Prostate gland (tissue), 2 donors: Measurements from ENCODE around the gene TSPAN18. TPM values are rescaled to one million over a fixed set of nuclear protein-coding genes. Genes with fewer than 3 reads are reported as not detected.
A peak's percentile ranks its signal among the peaks of the same experiment; 100 is the strongest.

Source experiments
- DNase-seq: peaks from one replicate; pipeline ENCODE4 v3.0.0-alpha.2; 2019; ENCODE audit warnings: low spot score
- H3K27ac ChIP-seq, 2 donors: fragments of 200-600 bp; sonication (generic); 2 replicates each; pipeline ENCODE4 v1.5.1; 2017 to 2019
- H3K27me3 ChIP-seq: fragments of 200-600 bp; sonication (generic); replicated peaks from 2 replicates; pipeline ENCODE4 v1.5.1; 2019; ENCODE audit not compliant: insufficient read depth
- H3K36me3 ChIP-seq, 2 donors: fragments of 200-600 bp; sonication (generic); 1 replicate in 1 of 2; 2 replicates in 1 of 2; pipeline versions ENCODE4 v1.5.1 to v1.8.1; 2017 to 2019
- H3K4me1 ChIP-seq: fragments of 200-600 bp; sonication (generic); replicated peaks from 2 replicates; pipeline ENCODE4 v1.5.1; 2019
- H3K4me3 ChIP-seq, 2 donors: fragments of 200-600 bp; sonication (generic); 2 replicates each; pipeline ENCODE4 v1.5.1; 2017 to 2019
- H3K9me3 ChIP-seq: fragments of 200-600 bp; sonication (generic); 2 replicates; pipeline ENCODE4 v1.5.1; 2017
- POLR2A ChIP-seq: fragments of 450-650 bp; IDR thresholded peaks from one replicate; pipeline ENCODE4 v1.6.1; 2016; ENCODE audit warnings: antibody characterized with exemption, mild to moderate bottlenecking
- POLR2AphosphoS5 ChIP-seq: sonication (generic); formaldehyde crosslinking; IDR thresholded peaks from one replicate; pipeline ENCODE4 v1.6.1; 2017; ENCODE audit warnings: antibody characterized with exemption
- WGBS: methylation state at CpG from one replicate; pipeline ENCODE4 v1.1.5; 2018; 5-methylcytosine and 5-hydroxymethylcytosine counted together
- intact Hi-C: fragments of 100-400 bp; cut with DNase I; formaldehyde crosslinking; loops from one replicate; pipeline ENCODE4 v1.14.2; 2022
- total RNA-seq, 2 donors: library from RNA; depleted of rRNA; stranded (reverse); fragments of >200 nt; gene quantifications; one replicate each; pipeline ENCODE4 v1.1.0, GENCODE V29; 2016
- TF ChIP-seq, protein P1 (sequence below), 4 experiments: fragments of 200-600 bp in 2 of 4; fragments of 450-650 bp in 2 of 4; sonication (generic) in 2 of 4; IDR thresholded peaks; 1 replicate in 3 of 4; 2 replicates in 1 of 4; pipeline ENCODE4 v1.5.1; 2016 to 2019; ENCODE audit warnings: antibody characterized with exemption in 4 of 4, mild to moderate bottlenecking in 2 of 4, moderate library complexity in 2 of 4

Gene TSPAN18
- total RNA-seq, 2 donors from 2014 or later, result 4.1 to 6.6 TPM

DNA sequence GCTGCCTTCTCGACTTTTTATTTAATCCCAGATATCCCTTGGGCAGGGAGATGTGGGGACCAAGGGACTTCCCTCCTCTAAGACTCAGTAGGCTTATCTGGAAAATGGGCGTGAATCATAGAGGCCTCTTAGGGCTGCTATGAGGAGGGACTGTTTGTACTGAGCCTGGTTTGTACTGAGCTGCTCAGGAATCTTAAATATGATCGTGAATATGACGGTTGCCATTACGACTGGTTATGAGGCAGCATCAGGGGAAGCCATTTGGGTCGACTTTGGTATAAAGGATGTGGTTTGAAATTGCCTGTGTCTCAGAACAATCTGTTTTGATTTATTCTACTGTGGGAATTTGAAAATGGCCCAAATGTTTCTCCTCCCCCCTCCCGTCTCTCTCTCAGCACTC is 20.6 kb downstream of the TSPAN18 start:
- TF ChIP-seq POLR2AphosphoS5, result no peak
- TF ChIP-seq POLR2A, result no peak
- TF ChIP-seq, protein P1, sequence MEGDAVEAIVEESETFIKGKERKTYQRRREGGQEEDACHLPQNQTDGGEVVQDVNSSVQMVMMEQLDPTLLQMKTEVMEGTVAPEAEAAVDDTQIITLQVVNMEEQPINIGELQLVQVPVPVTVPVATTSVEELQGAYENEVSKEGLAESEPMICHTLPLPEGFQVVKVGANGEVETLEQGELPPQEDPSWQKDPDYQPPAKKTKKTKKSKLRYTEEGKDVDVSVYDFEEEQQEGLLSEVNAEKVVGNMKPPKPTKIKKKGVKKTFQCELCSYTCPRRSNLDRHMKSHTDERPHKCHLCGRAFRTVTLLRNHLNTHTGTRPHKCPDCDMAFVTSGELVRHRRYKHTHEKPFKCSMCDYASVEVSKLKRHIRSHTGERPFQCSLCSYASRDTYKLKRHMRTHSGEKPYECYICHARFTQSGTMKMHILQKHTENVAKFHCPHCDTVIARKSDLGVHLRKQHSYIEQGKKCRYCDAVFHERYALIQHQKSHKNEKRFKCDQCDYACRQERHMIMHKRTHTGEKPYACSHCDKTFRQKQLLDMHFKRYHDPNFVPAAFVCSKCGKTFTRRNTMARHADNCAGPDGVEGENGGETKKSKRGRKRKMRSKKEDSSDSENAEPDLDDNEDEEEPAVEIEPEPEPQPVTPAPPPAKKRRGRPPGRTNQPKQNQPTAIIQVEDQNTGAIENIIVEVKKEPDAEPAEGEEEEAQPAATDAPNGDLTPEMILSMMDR (IDR thresholded peaks at IDR 0.05), result no peak
- Histone ChIP-seq H3K4me3 (no peak overlapping the region), H3K4me1 (no peaks in the 10 kb centered on the region), H3K27ac (no peak overlapping the region), H3K27me3 (no peaks in the 10 kb centered on the region), H3K36me3 (no peaks in the 10 kb centered on the region), H3K9me3 (no peaks in the 10 kb centered on the region)
- intact Hi-C loops, result no loop called here
- DNase-seq, result no peak
- WGBS, result 63% methylated on average over 7 of the region's 7 CpGs

DNA sequence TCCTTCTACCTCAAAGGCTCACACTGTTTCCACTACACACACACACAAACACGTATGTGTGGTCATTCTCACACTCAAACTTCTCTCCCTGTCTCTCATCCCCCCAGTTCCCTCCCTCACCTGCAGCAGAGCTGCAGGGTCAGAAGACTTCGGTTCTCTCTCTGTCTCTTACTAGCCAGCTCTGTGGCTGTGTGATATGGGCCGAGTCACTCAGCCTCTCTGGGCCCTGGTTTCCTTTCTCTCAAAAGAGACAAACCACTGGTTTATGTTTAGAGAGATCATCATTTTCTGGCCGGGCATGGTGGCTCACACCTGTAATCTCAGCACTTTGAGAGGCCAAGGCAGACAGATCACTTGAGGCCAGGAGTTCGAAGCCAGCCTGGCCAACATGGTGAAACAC is 21.1 kb downstream of the TSPAN18 start:
- H3K27ac ChIP-seq, result no peak overlapping the region
- no peaks in the 10 kb centered on the region for H3K36me3 ChIP-seq
- 85% methylated on average over 5 of the region's 5 CpGs for WGBS

DNA sequence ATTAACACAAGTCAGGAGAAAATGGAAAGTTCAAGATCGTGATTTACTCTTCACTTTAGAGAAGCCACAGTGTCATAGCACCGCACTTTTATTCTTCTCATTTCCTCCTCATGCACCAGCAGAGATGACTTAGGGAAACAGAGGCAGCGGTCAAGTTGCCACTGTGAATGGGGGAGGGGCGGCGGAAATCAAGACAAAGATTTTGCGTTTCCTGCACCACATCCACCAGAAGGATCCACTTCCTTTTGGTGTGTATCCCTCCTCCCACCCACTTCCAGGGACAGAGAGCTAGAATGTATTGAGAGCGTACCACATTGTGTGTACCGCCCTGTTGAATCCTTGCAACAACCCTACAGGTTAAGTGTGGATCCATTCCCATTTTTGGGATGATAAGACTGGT is 21.8 kb downstream of the TSPAN18 start:
- Histone ChIP-seq H3K4me3 (no peak overlapping the region), H3K36me3 (no peaks in the 10 kb centered on the region), H3K27me3 (no peaks in the 10 kb centered on the region), H3K4me1 (no peaks in the 10 kb centered on the region), H3K27ac (no peak overlapping the region), H3K9me3 (no peaks in the 10 kb centered on the region)
- no peak for DNase-seq
- TF ChIP-seq, protein P1 (IDR thresholded peaks at IDR 0.05), result no peak
- no peak for TF ChIP-seq POLR2A
- 90% methylated on average over 8 of the region's 8 CpGs for WGBS
- intact Hi-C loops, result no loop called here

More for the DNA sequence above, 21.1 kb downstream of the TSPAN18 start:
- Histone ChIP-seq H3K4me1 (no peaks in the 10 kb centered on the region), H3K9me3 (no peaks in the 10 kb centered on the region), H3K27me3 (no peaks in the 10 kb centered on the region), H3K4me3 (no peak overlapping the region)
- TF ChIP-seq, protein P1 (IDR thresholded peaks at IDR 0.05), result no peak
- no peak for TF ChIP-seq POLR2AphosphoS5
- TF ChIP-seq POLR2A, result no peak
- intact Hi-C loops, result no loop called here
- DNase-seq, result no peak

DNA sequence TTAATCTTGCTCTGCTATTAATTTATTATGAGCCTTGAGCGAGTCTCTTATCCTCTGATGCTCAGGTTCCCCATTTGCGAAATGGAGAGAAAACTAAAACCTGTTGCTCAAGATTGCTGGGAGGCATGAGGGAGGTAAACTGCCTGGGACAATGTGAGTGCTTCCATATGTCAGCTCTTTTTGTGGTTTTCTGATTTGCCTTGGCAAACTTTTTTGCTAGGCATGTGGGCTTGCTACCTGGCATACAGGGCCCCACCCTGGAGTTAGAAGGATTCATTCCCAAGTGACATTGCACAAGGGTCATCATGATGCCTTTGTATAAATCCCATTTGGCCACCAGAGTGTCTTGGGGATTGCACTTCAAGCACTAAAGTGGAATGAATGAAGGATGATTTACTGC is 22.4 kb downstream of the TSPAN18 start:
- no peak overlapping the region for H3K4me3 ChIP-seq
- WGBS, result 53% methylated on average over 2 of the region's 2 CpGs
- TF ChIP-seq, protein P1 (IDR thresholded peaks at IDR 0.05), result no peak
- TF ChIP-seq POLR2AphosphoS5, result peak; percentile 27
- H3K27me3 ChIP-seq, result no peaks in the 10 kb centered on the region
- intact Hi-C loops, result no loop called here
- no peak for DNase-seq
- H3K9me3 ChIP-seq, result no peaks in the 10 kb centered on the region
- no peaks in the 10 kb centered on the region for H3K4me1 ChIP-seq
- no peaks in the 10 kb centered on the region for H3K36me3 ChIP-seq
- H3K27ac ChIP-seq, result no peak overlapping the region

DNA sequence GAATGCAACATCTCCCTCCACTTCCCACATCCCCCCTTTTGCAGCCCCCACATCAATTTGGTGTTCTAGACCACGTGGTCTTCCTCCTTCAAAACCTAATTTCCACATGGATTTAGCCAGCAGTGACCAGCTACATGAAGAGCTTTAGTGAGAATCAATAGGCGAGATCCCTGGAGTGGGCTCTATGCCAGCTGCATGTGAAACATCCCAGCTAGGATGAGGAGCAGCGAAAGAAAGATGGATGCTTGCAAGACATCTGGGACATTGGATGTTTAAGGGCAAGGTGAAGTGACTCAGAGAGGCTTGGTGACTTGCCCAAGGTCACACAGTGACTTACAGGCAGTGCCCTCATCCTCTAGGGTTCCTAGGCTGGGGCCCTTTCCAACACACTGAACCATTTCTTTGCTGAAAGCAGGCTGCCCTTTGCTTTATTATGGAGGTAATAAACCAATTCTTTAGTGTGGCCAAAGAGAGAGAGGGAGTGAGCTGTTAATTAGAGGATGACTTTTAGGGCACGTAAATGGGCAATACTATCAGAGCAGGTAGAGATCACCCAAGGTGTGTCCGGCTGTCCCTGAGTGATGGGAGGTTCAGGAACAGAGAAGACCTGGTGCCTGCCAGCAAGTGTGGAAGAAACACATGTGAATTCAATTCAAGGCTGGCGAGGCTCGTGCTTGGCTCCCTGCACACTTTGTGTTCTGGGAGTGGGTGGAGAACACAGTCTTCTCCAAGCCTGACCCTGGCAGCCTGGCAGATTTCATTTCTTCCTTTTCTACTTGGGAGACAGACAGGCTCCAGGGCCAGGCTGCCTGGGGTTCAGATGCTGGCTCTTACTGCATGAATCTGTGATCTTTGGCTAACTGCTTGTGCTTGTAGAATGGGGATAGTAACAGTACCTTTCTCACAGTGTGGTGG is 24.0 kb downstream of the TSPAN18 start:
- H3K27ac ChIP-seq, result no peak overlapping the region
- DNase-seq, result no peak

More for the DNA sequence above, 24.0 kb downstream of the TSPAN18 start:
- no peak for TF ChIP-seq POLR2A
- no peak for TF ChIP-seq POLR2AphosphoS5
- TF ChIP-seq, protein P1 (IDR thresholded peaks at IDR 0.05), result no peak
- H3K4me1 ChIP-seq, result no peaks in the 10 kb centered on the region
- no peaks in the 10 kb centered on the region for H3K9me3 ChIP-seq
- intact Hi-C loops, result no loop called here
- H3K27me3 ChIP-seq, result no peaks in the 10 kb centered on the region
- no peaks in the 10 kb centered on the region for H3K36me3 ChIP-seq
- no peak overlapping the region for H3K4me3 ChIP-seq
- WGBS, result 52% methylated on average over 7 of the region's 7 CpGs
